ENCODE measurements around the gene PLA2G3. TPM values are rescaled to one million over a fixed set of nuclear protein-coding genes. Genes with fewer than 3 reads are reported as not detected.

Gene PLA2G3
- total and polyA plus RNA-seq, 2 experiments from 2014 or later = not detected

DNA sequence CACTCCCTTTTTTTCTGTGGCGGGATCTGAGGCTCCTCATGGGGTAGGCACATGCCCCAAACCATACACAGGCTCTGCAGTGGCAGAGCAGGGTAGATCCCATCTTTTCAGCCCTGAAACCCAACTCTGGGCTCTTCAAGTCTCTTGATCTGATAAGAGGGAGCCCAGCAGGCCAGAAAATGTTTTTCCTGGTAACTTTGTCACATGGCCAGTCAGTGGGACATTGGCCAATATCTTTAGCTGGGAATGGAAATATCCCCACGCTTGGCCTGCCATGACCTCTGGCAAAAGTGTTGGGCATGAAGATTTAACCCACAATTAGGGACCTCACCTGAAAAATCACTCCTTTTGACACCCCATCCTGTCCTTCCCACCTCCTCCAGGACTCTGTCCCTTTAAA is 9.4 kb downstream of the PLA2G3 start:
- Histone ChIP-seq H3K4me1 (ENCODE audit: insufficient read depth) (no peaks in the 10 kb centered on the region), H3K4me3 (no peak overlapping the region), H3K9me2 (ENCODE audit: insufficient read depth) (no peaks in the 10 kb centered on the region), H3K27ac (no peak overlapping the region), H3F3A (ENCODE audit: insufficient read depth) (no peaks in the 10 kb centered on the region), H4K20me1 (ENCODE audit: insufficient read depth) (no peaks in the 10 kb centered on the region), H3K79me2 (ENCODE audit: insufficient read depth) (no peaks in the 10 kb centered on the region), H2AFZ (no peak overlapping the region), H3K27me3 (replicated peaks; ENCODE audit: insufficient read depth) (no peaks in the 10 kb centered on the region), H3K4me2 (ENCODE audit: unreplicated experiment) (no peak overlapping the region), H3K9ac (no peak overlapping the region), H3K36me3 (ENCODE audit: low read depth) (no peaks in the 10 kb centered on the region), H3K9me3 (ENCODE audit: low read depth) (no peaks in the 10 kb centered on the region)
- TF ChIP-seq EZH2 (IDR thresholded peaks at IDR 0.05; ENCODE audit: insufficient read depth, poor library complexity, severe bottlenecking) (no peak), EZH2phosphoT487 (IDR thresholded peaks at IDR 0.05; ENCODE audit: insufficient read depth, low read depth) (no peak)
- WGBS, 2 experiments (ENCODE audit: low coverage in 1 of 2, low lambda C conversion rate in 2 of 2, missing lambda C conversion rate in 2 of 2) = 87 to 90% methylated on average over 2 of the region's 2 CpGs
- in situ Hi-C loops (cut with MboI) = no loop called here
- no peak for DNase-seq

DNA sequence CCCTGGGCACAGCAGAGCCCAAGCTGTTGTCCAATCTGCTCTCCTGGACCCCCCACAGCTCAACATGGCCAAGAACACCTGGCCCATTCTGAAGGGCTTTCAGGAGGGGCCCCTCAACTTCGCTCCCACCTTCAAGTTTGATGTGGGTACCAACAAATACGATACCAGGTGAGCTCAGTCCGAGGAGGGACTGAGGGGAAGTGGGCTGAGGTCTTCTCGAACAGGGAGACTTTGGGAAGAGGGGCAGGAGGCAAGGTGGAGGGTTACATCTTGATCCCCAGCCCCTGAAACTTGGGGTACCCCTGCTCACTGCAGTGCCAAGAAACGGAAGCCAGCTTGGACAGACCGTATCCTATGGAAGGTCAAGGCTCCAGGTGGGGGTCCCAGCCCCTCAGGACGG is 12.2 kb downstream of the PLA2G3 start:
- H3K79me2 ChIP-seq (ENCODE audit: insufficient read depth) = no peaks in the 10 kb centered on the region

DNA sequence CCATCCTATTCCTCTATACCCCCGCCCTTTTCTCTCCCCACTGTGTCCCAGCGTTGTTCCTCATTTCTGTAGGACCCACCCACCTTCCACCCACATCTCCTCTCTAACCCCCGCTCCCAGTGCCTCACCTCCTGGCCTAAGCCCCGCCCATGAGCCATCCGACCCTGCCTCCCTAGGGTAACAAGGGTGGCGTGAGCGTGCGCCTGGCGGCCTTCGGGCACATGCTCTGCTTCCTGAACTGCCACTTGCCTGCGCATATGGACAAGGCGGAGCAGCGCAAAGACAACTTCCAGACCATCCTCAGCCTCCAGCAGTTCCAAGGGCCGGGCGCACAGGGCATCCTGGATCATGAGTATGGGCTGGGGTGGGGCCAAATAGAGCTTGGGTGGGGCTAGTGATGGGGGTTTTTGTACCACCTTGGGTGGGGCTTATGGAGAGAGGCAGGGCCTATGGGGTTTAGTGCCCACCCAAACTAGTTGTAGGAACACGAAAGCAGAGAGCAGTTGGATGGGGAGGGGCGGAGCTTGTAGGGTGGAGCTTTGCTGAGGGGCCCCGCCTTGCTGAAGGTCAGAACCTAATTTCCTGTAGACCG is 13.0 kb downstream of the PLA2G3 start:
- H3K4me2 ChIP-seq (ENCODE audit: unreplicated experiment) = peak overlapping the region; percentile 11
- no peaks in the 10 kb centered on the region for H3K9me3 ChIP-seq (ENCODE audit: low read depth)
- in situ Hi-C loops (cut with MboI) = no loop called here
- H4K20me1 ChIP-seq (ENCODE audit: insufficient read depth) = no peaks in the 10 kb centered on the region
- no peaks in the 10 kb centered on the region for H3K4me1 ChIP-seq (ENCODE audit: insufficient read depth)
- no peaks in the 10 kb centered on the region for H3K36me3 ChIP-seq (ENCODE audit: low read depth)
- no peaks in the 10 kb centered on the region for H3K9me2 ChIP-seq (ENCODE audit: insufficient read depth)
- peaks cover 16% of the 10 kb centered on the region for H3K27me3 ChIP-seq (replicated peaks; ENCODE audit: insufficient read depth)
- H3K27ac ChIP-seq = no peak overlapping the region
- WGBS, 2 experiments (ENCODE audit: low coverage in 1 of 2, low lambda C conversion rate in 2 of 2, missing lambda C conversion rate in 2 of 2) = 15 to 17% methylated on average over 17 to 19 of the region's 19 CpGs
- no peak overlapping the region; the same call in 1 of the 2 replicates for H2AFZ ChIP-seq
- no peaks in the 10 kb centered on the region for H3F3A ChIP-seq (ENCODE audit: insufficient read depth)
- DNase-seq = peak; percentile 13
- TF ChIP-seq EZH2phosphoT487 (IDR thresholded peaks at IDR 0.05; ENCODE audit: insufficient read depth, low read depth) (no peak), EZH2 (IDR thresholded peaks at IDR 0.05; ENCODE audit: insufficient read depth, poor library complexity, severe bottlenecking) (no peak)
- H3K9ac ChIP-seq = no peak overlapping the region
- no peak overlapping the region for H3K4me3 ChIP-seq
- H3K79me2 ChIP-seq (ENCODE audit: insufficient read depth) = no peaks in the 10 kb centered on the region

More for the DNA sequence above, 12.2 kb downstream of the PLA2G3 start:
- no peak for TF ChIP-seq EZH2 (IDR thresholded peaks at IDR 0.05; ENCODE audit: insufficient read depth, poor library complexity, severe bottlenecking)
- TF ChIP-seq EZH2phosphoT487 (IDR thresholded peaks at IDR 0.05; ENCODE audit: insufficient read depth, low read depth) = no peak
- in situ Hi-C loops (cut with MboI) = no loop called here
- H3K9ac ChIP-seq = no peak overlapping the region
- WGBS, 2 experiments (ENCODE audit: low coverage in 1 of 2, low lambda C conversion rate in 2 of 2, missing lambda C conversion rate in 2 of 2) = 77 to 81% methylated on average over 7 of the region's 7 CpGs
- H3K4me2 ChIP-seq (ENCODE audit: unreplicated experiment) = no peak overlapping the region
- peaks cover 14% of the 10 kb centered on the region for H3K27me3 ChIP-seq (replicated peaks; ENCODE audit: insufficient read depth)
- no peaks in the 10 kb centered on the region for H4K20me1 ChIP-seq (ENCODE audit: insufficient read depth)
- H3K9me2 ChIP-seq (ENCODE audit: insufficient read depth) = no peaks in the 10 kb centered on the region
- DNase-seq = no peak
- H3K4me3 ChIP-seq = no peak overlapping the region
- no peak overlapping the region for H2AFZ ChIP-seq
- no peaks in the 10 kb centered on the region for H3F3A ChIP-seq (ENCODE audit: insufficient read depth)
- no peaks in the 10 kb centered on the region for H3K4me1 ChIP-seq (ENCODE audit: insufficient read depth)
- no peaks in the 10 kb centered on the region for H3K9me3 ChIP-seq (ENCODE audit: low read depth)
- H3K36me3 ChIP-seq (ENCODE audit: low read depth) = no peaks in the 10 kb centered on the region
- no peak overlapping the region for H3K27ac ChIP-seq

GRCh38 chr22:31126869-31127175 is 13.5 kb downstream of the PLA2G3 start:
- in situ Hi-C loops (cut with MboI) = no loop called here
- Histone ChIP-seq H3K4me3 (no peak overlapping the region), H3K79me2 (ENCODE audit: insufficient read depth) (no peaks in the 10 kb centered on the region), H2AFZ (no peak overlapping the region), H4K20me1 (ENCODE audit: insufficient read depth) (no peaks in the 10 kb centered on the region), H3K9ac (no peak overlapping the region), H3K27me3 (replicated peaks; ENCODE audit: insufficient read depth) (peaks cover 16% of the 10 kb centered on the region), H3K4me2 (ENCODE audit: unreplicated experiment) (no peak overlapping the region), H3K36me3 (ENCODE audit: low read depth) (no peaks in the 10 kb centered on the region), H3K27ac (no peak overlapping the region), H3K9me3 (ENCODE audit: low read depth) (no peaks in the 10 kb centered on the region), H3K4me1 (ENCODE audit: insufficient read depth) (no peaks in the 10 kb centered on the region), H3K9me2 (ENCODE audit: insufficient read depth) (no peaks in the 10 kb centered on the region), H3F3A (ENCODE audit: insufficient read depth) (no peaks in the 10 kb centered on the region)
- DNase-seq = no peak
- no peak for TF ChIP-seq EZH2 (IDR thresholded peaks at IDR 0.05; ENCODE audit: insufficient read depth, poor library complexity, severe bottlenecking)
- TF ChIP-seq EZH2phosphoT487 (IDR thresholded peaks at IDR 0.05; ENCODE audit: insufficient read depth, low read depth) = no peak
- 85 to 97% methylated on average over 11 to 13 of the region's 13 CpGs for WGBS, 2 experiments (ENCODE audit: low coverage in 1 of 2, low lambda C conversion rate in 2 of 2, missing lambda C conversion rate in 2 of 2)
